ENCODE results near the gene BCL2L13. TPM values are rescaled to one million over a fixed set of nuclear protein-coding genes. Genes with fewer than 3 reads are reported as not detected.

Gene BCL2L13
- total and polyA plus RNA-seq, 2 experiments from 2014 or later = 34.4 to 38.6 TPM

GRCh38 chr22:17778412-17778976 lies 139.9 kb downstream of the BCL2L13 start:
- no peak overlapping the region for H3K4me2 ChIP-seq
- H4K20me1 ChIP-seq (ENCODE audit: insufficient read depth, poor library complexity, severe bottlenecking) = no peaks in the 10 kb centered on the region
- H3K79me2 ChIP-seq = peaks cover 2% of the 10 kb centered on the region
- no peaks in the 10 kb centered on the region for H3K9me3 ChIP-seq (ENCODE audit: low read depth)
- TF ChIP-seq EZH2phosphoT487 (IDR thresholded peaks at IDR 0.05; ENCODE audit: low read depth, severe bottlenecking, unreplicated experiment) = no peak
- H3K27ac ChIP-seq = no peak overlapping the region
- no peak for DNase-seq (ENCODE audit: low spot score)
- no peaks in the 10 kb centered on the region for H3K36me3 ChIP-seq (replicated peaks; ENCODE audit: insufficient read depth, low read depth)
- no peak overlapping the region for H3K4me3 ChIP-seq
- no peaks in the 10 kb centered on the region for H3K9me2 ChIP-seq (replicated peaks; ENCODE audit: insufficient read depth)
- H2AFZ ChIP-seq = no peak overlapping the region
- no peaks in the 10 kb centered on the region for H3K27me3 ChIP-seq
- whole genome bisulfite sequencing (ENCODE audit: low lambda C conversion rate, missing lambda C conversion rate) = 99% methylated on average over 23 of the region's 23 CpGs
- H3K4me1 ChIP-seq (ENCODE audit: insufficient read depth) = peaks cover 1% of the 10 kb centered on the region

GRCh38 chr22:17779286-17780115 lies 140.9 kb downstream of the BCL2L13 start:
- Histone ChIP-seq H3K36me3 (replicated peaks; ENCODE audit: insufficient read depth, low read depth) (no peaks in the 10 kb centered on the region), H3K27me3 (no peaks in the 10 kb centered on the region), H3K79me2 (no peaks in the 10 kb centered on the region), H3K4me3 (no peak overlapping the region), H2AFZ (no peak overlapping the region), H3K4me1 (ENCODE audit: insufficient read depth) (no peaks in the 10 kb centered on the region), H4K20me1 (ENCODE audit: insufficient read depth, poor library complexity, severe bottlenecking) (no peaks in the 10 kb centered on the region), H3K27ac (no peak overlapping the region), H3K9me3 (ENCODE audit: low read depth) (no peaks in the 10 kb centered on the region), H3K4me2 (no peak overlapping the region), H3K9me2 (replicated peaks; ENCODE audit: insufficient read depth) (no peaks in the 10 kb centered on the region)
- no peak for DNase-seq (ENCODE audit: low spot score)
- TF ChIP-seq EZH2phosphoT487 (IDR thresholded peaks at IDR 0.05; ENCODE audit: low read depth, severe bottlenecking, unreplicated experiment) (no peak), CTCF (IDR thresholded peaks at IDR 0.05; ENCODE audit: poor library complexity) (no peak), EZH2 (IDR thresholded peaks at IDR 0.05; ENCODE audit: borderline replicate concordance) (no peak)
- WGBS (ENCODE audit: low lambda C conversion rate, missing lambda C conversion rate) = 78% methylated on average over 27 of the region's 27 CpGs

DNA sequence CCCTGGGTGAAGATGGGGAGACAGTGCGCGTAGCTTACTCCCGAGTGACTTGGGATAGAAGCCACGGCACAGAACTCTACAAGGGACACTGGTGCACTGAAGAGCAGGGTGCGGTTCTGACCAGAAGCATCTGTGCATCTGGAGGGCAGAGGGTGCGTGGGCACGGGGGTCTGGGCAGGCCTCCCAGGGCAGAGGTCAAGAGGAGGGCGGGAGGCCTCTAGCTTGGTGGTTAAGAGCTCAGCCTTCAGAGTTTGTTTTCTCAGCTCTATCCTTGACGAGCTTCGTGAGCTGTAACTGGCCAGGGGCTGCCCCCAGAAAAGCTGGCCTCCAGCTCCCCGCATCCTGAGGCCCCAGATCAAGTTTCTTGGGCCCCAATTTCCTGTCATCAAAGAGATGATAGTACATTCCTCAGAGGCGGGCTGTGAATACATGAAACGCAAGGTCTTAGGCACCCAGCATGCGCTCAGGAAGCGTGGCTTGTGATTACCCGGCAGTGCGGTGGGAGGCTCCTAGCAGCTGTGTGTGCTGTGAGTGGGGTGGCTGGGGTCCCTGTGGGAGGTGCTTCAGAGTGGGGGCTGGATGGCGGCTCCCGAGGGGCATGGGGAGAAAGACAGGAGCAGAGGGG lies 141.7 kb downstream of the BCL2L13 start:
- no peak overlapping the region for H3K27ac ChIP-seq
- DNase-seq (ENCODE audit: low spot score) = no peak
- no peaks in the 10 kb centered on the region for H3K4me1 ChIP-seq (ENCODE audit: insufficient read depth)
- H3K4me3 ChIP-seq = no peak overlapping the region
- H3K36me3 ChIP-seq (replicated peaks; ENCODE audit: insufficient read depth, low read depth) = no peaks in the 10 kb centered on the region
- WGBS (ENCODE audit: low lambda C conversion rate, missing lambda C conversion rate) = 76% methylated on average over 18 of the region's 19 CpGs
- TF ChIP-seq EZH2phosphoT487 (IDR thresholded peaks at IDR 0.05; ENCODE audit: low read depth, severe bottlenecking, unreplicated experiment) (no peak), CTCF (IDR thresholded peaks at IDR 0.05; ENCODE audit: poor library complexity) (no peak), EZH2 (IDR thresholded peaks at IDR 0.05; ENCODE audit: borderline replicate concordance) (no peak)
- no peaks in the 10 kb centered on the region for H3K9me3 ChIP-seq (ENCODE audit: low read depth)
- no peaks in the 10 kb centered on the region for H3K79me2 ChIP-seq
- H2AFZ ChIP-seq = no peak overlapping the region
- no peak overlapping the region for H3K4me2 ChIP-seq
- H3K27me3 ChIP-seq = no peaks in the 10 kb centered on the region
- no peaks in the 10 kb centered on the region for H4K20me1 ChIP-seq (ENCODE audit: insufficient read depth, poor library complexity, severe bottlenecking)
- no peaks in the 10 kb centered on the region for H3K9me2 ChIP-seq (replicated peaks; ENCODE audit: insufficient read depth)

Small RNAs within 50 kb of the gene (microRNA-seq; reads per million reads assigned to microRNA genes)
- gene MIR3198-1 = not detected

Small RNAs within 50 kb of the gene (small RNA-seq; reads per million reads assigned to genes)
- gene MIR3198-1 = not detected

Other genes with a start within 250 kb of the BCL2L13 start
- 4.2 and 5.5 TPM in 2 replicates for gene SLC25A18, start 75.3 kb upstream of the BCL2L13 start, total RNA-seq
- 3.5 and 4.3 TPM in 2 replicates for gene SLC25A18, start 75.3 kb upstream of the BCL2L13 start, polyA plus RNA-seq
- gene ATP6V1E1, start 10.0 kb upstream of the BCL2L13 start, total RNA-seq = 145 and 191 TPM in 2 replicates
- 122 and 146 TPM in 2 replicates for gene ATP6V1E1, start 10.0 kb upstream of the BCL2L13 start, polyA plus RNA-seq
- gene BID, start 135.7 kb downstream of the BCL2L13 start, total RNA-seq = 34.5 and 41.6 TPM in 2 replicates
- 55.5 and 72.3 TPM in 2 replicates for gene BID, start 135.7 kb downstream of the BCL2L13 start, polyA plus RNA-seq

Measured in hepatocyte (in vitro differentiated cells).